Fibroblast of lung (primary cell): Measurements from ENCODE around the gene DLGAP1. TPM values are rescaled to one million over a fixed set of nuclear protein-coding genes. Genes with fewer than 3 reads are reported as not detected.

Experiments used
- DNase-seq, 2 donors: peaks; one replicate each; pipeline versions ENCODE4 v3.0.0 to v3.0.0-alpha.2; 2010; ENCODE audit warnings: low read depth in 2 of 2
- H2AFZ ChIP-seq: 2 replicates; pipeline ENCODE4 v1.5.1; 2012; ENCODE audit warnings: low read length, control low read depth, inconsistent platforms
- H3K27ac ChIP-seq: 2 replicates; pipeline ENCODE4 v1.5.1; 2011; ENCODE audit warnings: low read length, control low read depth; ENCODE audit not compliant: insufficient read depth
- H3K27me3 ChIP-seq: 2 replicates; pipeline ENCODE4 v1.5.1; 2011; ENCODE audit warnings: mild to moderate bottlenecking, low read length; ENCODE audit not compliant: control insufficient read depth, insufficient read depth
- H3K36me3 ChIP-seq: 2 replicates; pipeline ENCODE4 v1.5.1; 2011; ENCODE audit warnings: low read length; ENCODE audit not compliant: control insufficient read depth, insufficient read depth
- H3K4me1 ChIP-seq: 2 replicates; pipeline ENCODE4 v1.5.1; 2011; ENCODE audit warnings: low read length; ENCODE audit not compliant: control insufficient read depth, insufficient read depth; ENCODE audit errors: extremely low read depth
- H3K4me2 ChIP-seq: 2 replicates; pipeline ENCODE4 v1.5.1; 2011; ENCODE audit warnings: low read length, control low read depth; ENCODE audit not compliant: insufficient read depth; ENCODE audit errors: extremely low read depth
- H3K4me3 ChIP-seq, 4 experiments: fragments of 200-600 bp in 1 of 4; sonication (generic) in 1 of 4; replicated peaks in 1 of 4; 2 replicates each; pipeline ENCODE4 v1.5.1; 2011 to 2016; ENCODE audit warnings: low read length in 4 of 4, low read depth in 3 of 4, mild to moderate bottlenecking in 3 of 4, control low read depth in 2 of 4, inconsistent platforms in 1 of 4, mixed read lengths in 1 of 4; ENCODE audit not compliant: insufficient read depth in 1 of 4; ENCODE audit errors: control extremely low read depth in 1 of 4
- H3K79me2 ChIP-seq: 2 replicates; pipeline ENCODE4 v1.5.1; 2012; ENCODE audit warnings: mild to moderate bottlenecking, low read length, inconsistent platforms; ENCODE audit not compliant: control insufficient read depth, insufficient read depth
- H3K9ac ChIP-seq: 2 replicates; pipeline ENCODE4 v1.5.1; 2011; ENCODE audit warnings: mild to moderate bottlenecking, low read length, control low read depth; ENCODE audit not compliant: insufficient read depth
- H3K9me3 ChIP-seq: 2 replicates; pipeline ENCODE4 v1.5.1; 2012; ENCODE audit warnings: low read depth, low read length; ENCODE audit not compliant: control insufficient read depth, insufficient read depth
- H4K20me1 ChIP-seq: 2 replicates; pipeline ENCODE4 v1.5.1; 2011; ENCODE audit warnings: low read length; ENCODE audit not compliant: control insufficient read depth, insufficient read depth; ENCODE audit errors: extremely low read depth
- CTCF ChIP-seq, 2 donors: IDR thresholded peaks in 1 of 2; conservative IDR thresholded peaks in 1 of 2; 1 replicate in 1 of 2; 2 replicates in 1 of 2; pipeline ENCODE4 v1.5.1; 2011 to 2012; ENCODE audit warnings: low read length in 2 of 2, control low read depth in 1 of 2, inconsistent platforms in 1 of 2, low read depth in 1 of 2, mild to moderate bottlenecking in 1 of 2
- EZH2 ChIP-seq: IDR thresholded peaks from 2 replicates; pipeline ENCODE4 v1.5.1; 2012; ENCODE audit warnings: low read length, control low read depth, mild to moderate bottlenecking; ENCODE audit errors: missing control alignments
- polyA plus RNA-seq, 2 donors: library from polyadenylated mRNA; depleted of rRNA in 1 of 2; stranded (reverse) in 1 of 2; unstranded in 1 of 2; fragments of >200 nt; gene quantifications; 2 replicates each; pipeline ENCODE4 v1.2.1, GENCODE V29; 2011 to 2012; ENCODE audit warnings: missing spikeins in 1 of 2
- total RNA-seq: library from RNA; depleted of rRNA; stranded (reverse); fragments of >200 nt; gene quantifications from 2 replicates; pipeline ENCODE4 v1.2.1, GENCODE V29; 2014

Gene DLGAP1
- total and polyA plus RNA-seq, 2 donors (not counting 1 experiment from before 2014, with no cell fraction given), result 0.16 to 0.17 TPM

- no peaks in the 10 kb centered on the region for H4K20me1 ChIP-seq
- H3K4me1 ChIP-seq, result no peaks in the 10 kb centered on the region
- no peaks in the 10 kb centered on the region for H3K79me2 ChIP-seq
- H3K9me3 ChIP-seq, result no peaks in the 10 kb centered on the region
- H3K4me2 ChIP-seq, result no peak overlapping the region
- no peak overlapping the region for H2AFZ ChIP-seq
- H3K27ac ChIP-seq, result no peak overlapping the region
- no peaks in the 10 kb centered on the region for H3K27me3 ChIP-seq
- H3K36me3 ChIP-seq, result no peaks in the 10 kb centered on the region
- no peak overlapping the region for H3K9ac ChIP-seq
- no peak overlapping the region for H3K4me3 ChIP-seq
- TF ChIP-seq CTCF (conservative IDR thresholded peaks at IDR 0.05 in 1 of 2, IDR thresholded peaks at IDR 0.05 in 1 of 2; ENCODE audit: low read depth in 1 of 2, low read length in 2 of 2) (no peak), EZH2 (no peak)
- DNase-seq, result peak; percentile 3 to 12
Measured at GRCh38 chr18:4074647-4075046, 380.5 kb downstream of the DLGAP1 start.

GRCh38 chr18:4069183-4069582 lies 385.9 kb downstream of the DLGAP1 start:
- Histone ChIP-seq H2AFZ (no peak overlapping the region), H3K4me2 (no peak overlapping the region), H3K9ac (no peak overlapping the region), H4K20me1 (no peaks in the 10 kb centered on the region), H3K27me3 (no peaks in the 10 kb centered on the region), H3K4me1 (no peaks in the 10 kb centered on the region), H3K27ac (no peak overlapping the region), H3K4me3 (no peak overlapping the region), H3K9me3 (no peaks in the 10 kb centered on the region), H3K79me2 (no peaks in the 10 kb centered on the region), H3K36me3 (no peaks in the 10 kb centered on the region)
- TF ChIP-seq EZH2 (no peak), CTCF (conservative IDR thresholded peaks at IDR 0.05 in 1 of 2, IDR thresholded peaks at IDR 0.05 in 1 of 2; ENCODE audit: low read depth in 1 of 2, low read length in 2 of 2) (no peak)
- DNase-seq, result no peak

GRCh38 chr18:4068552-4069158 lies 386.5 kb downstream of the DLGAP1 start:
- no peak for TF ChIP-seq EZH2
- peak; percentile 77 to 83 for TF ChIP-seq CTCF (conservative IDR thresholded peaks at IDR 0.05 in 1 of 2, IDR thresholded peaks at IDR 0.05 in 1 of 2; ENCODE audit: low read depth in 1 of 2, low read length in 2 of 2)
- DNase-seq, result peak; percentile 29 to 56
- no peak overlapping the region for H3K4me3 ChIP-seq

More at GRCh38 chr18:4068552-4069158, 386.5 kb downstream of the DLGAP1 start:
- no peaks in the 10 kb centered on the region for H4K20me1 ChIP-seq
- no peaks in the 10 kb centered on the region for H3K79me2 ChIP-seq
- no peaks in the 10 kb centered on the region for H3K36me3 ChIP-seq
- H3K9ac ChIP-seq, result no peak overlapping the region
- H3K9me3 ChIP-seq, result no peaks in the 10 kb centered on the region
- no peaks in the 10 kb centered on the region for H3K27me3 ChIP-seq
- H2AFZ ChIP-seq, result no peak overlapping the region
- H3K27ac ChIP-seq, result no peak overlapping the region
- H3K4me2 ChIP-seq, result no peak overlapping the region
- no peaks in the 10 kb centered on the region for H3K4me1 ChIP-seq
